COR-L47 (cell line): Measurements from ENCODE around the gene PCMT1.
"Not testable (repeated sequence)": the region's sequence is repeated elsewhere in the genome, so short reads cannot be mapped to it uniquely, and the experiment has no call there.

ENCODE experiments used
- DNase-seq: peaks from one replicate; lab custom pipeline; 2025; lab: John Stamatoyannopoulos, UW

PCMT1 gene

DNA sequence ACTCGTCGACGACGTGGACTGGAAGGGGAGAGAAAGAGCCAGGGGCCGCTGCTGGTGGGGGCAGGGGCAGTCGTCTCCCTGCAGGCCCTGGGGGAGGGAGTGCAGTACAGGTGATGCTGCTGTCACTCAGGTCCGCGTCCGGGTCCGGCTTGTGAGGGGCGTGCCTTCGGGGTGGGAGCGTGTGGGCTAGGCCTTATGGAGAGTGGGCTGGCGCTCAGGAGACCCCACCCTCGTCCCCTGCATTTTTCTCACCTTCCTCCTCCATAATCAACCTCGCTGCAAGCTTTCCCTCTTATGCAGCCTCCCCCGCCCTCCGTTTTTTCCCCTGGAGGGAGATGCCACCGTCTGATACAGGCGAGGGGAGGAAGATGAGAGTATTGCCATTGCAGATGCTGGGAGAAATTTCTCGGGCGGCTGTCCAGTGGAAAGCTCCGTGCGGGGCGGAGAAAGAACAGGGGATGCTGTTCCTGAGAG, 632 bp downstream of the PCMT1 start:
- DNase-seq: peak; percentile 35

DNA sequence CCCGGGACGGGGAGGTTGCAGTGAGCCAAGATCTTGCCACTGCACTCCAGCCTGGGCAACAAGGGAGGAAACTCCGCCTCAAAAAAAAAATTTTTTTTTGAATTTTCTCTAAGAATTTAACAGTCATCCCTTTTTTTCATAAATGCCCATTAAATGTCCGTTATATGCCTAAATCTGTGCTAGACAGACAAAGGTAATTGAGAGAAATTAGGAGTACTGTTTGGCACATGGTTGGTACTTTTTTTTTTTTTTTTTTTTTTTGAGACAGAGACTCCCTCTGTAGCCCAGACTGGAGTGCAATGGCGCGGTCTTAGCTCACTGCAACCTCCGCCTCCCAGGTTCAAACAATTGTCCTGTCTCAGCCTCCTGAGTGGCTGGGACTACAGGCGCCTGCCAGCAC, 1.7 kb downstream of the PCMT1 start:
- no peak for DNase-seq

- DNase-seq: not testable (repeated sequence)
Observed at GRCh38 chr6:149751920-149752319, 2.4 kb downstream of the PCMT1 start.

DNA sequence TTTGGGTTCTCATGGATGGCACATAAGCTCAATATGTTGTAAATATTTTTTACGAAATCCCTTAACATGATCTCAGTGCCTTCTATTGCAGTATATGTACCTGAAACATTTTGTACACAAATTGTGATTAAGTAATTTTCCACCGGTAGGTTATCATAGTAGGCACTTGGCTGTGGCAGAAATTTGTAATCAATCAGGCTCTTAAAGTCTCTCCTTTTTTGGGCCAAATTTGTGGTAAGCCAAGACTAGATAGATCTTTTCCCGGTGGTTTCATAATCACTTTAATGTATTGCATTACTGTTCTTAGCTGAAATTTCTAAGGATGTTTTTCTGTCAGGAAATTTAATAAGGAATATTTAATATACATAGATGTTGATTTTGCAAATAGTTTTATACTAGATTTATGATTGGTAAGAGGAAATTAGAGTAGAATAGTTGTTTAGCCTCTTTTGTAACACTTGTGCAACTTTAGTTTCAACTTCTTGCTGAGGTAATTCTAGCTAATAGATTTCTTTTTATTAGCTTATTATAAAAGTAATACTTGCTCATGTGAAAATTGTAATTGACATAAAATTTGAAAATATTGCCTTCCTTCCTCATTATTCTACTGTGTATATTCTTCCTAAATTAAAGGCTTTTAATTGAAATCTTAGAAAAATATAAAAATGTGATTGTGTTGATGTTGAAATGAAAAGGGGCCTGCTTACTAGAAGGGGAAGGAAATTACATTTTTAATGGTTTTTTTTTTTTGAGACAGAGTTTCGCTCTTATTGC, 3.2 kb downstream of the PCMT1 start:
- DNase-seq: no peak

- not testable (repeated sequence) for DNase-seq
Observed at GRCh38 chr6:149753374-149753637, 3.8 kb downstream of the PCMT1 start.

GRCh38 chr6:149754548-149754947, 5.0 kb downstream of the PCMT1 start:
- no peak for DNase-seq

GRCh38 chr6:149755300-149756260, 6.0 kb downstream of the PCMT1 start:
- no peak for DNase-seq

DNA sequence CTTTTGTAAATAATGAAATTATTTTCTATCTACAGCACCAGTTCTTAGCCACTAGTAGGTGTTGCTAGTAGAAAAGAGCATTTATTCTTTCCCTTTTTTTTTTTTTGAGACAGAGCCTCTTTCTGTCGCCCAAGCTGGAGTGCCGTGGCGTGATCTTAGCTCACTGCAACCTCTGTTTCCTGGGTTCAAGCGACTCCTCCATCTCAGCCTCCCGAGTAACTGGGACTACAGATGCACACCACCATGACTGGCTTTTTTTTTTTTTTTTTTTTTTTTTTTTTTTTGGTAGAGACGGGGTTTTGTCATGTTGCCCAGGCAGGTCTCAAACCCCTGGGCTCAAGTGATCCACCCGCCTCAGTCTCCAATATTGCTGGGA, 6.7 kb downstream of the PCMT1 start:
- DNase-seq: no peak

GRCh38 chr6:149761438-149761837, 11.9 kb downstream of the PCMT1 start:
- DNase-seq: no peak

DNA sequence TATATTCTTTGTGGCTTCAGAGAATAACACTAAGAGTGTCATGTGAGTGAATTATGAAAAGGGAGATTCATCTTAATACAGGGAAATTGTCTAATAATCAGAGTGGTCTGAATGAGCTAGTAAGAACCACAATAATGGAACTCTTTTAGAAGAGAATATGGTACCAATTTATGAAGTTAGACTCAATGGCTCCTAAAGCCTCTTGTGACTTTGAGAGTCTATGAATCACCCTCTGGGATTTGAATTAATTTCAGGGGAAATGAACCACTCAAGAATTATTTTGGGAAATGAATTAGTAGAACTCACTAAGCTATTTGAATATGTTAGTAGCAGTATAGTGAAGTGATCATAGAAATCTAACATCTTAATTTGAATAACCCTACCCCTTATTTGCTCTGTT, 14.3 kb downstream of the PCMT1 start:
- DNase-seq: no peak

GRCh38 chr6:149766156-149766769, 16.7 kb downstream of the PCMT1 start:
- no peak for DNase-seq

DNA sequence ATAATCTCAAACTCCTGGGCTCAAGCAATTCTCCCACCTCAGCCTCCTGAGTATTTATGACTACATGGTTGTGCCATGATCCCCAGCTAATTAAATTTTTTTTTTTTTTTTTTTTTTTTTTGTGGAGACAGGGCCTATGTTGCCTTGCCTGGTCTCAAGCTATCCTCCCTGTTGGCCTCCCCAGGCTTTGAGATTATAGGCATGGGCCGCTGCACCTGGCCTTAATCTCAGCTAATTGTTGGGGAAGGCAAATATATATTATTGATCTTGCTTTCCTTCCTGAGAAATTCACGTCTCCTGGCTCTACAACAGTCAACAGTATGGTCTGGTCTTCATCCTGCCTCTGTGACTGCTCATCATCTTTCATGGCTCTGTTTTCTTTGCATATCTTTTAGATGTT, 20.1 kb downstream of the PCMT1 start:
- DNase-seq: no peak

DNA sequence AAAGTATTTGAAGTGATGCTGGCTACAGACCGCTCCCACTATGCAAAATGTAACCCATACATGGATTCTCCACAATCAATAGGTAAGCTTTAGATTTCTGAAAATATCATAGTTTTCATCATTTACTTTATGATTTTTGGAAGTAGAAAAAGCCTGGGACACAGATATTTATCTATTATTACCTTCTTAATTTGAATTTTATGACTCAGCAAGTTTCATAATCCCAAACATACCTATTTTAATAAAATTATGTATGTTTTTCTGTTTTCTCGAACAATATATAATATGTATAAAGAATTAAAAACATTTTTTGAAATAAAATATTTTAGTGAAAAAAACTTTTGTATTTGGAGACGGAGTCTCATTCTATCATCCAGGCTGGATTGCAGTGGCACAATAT, 21.6 kb downstream of the PCMT1 start:
- no peak for DNase-seq

DNA sequence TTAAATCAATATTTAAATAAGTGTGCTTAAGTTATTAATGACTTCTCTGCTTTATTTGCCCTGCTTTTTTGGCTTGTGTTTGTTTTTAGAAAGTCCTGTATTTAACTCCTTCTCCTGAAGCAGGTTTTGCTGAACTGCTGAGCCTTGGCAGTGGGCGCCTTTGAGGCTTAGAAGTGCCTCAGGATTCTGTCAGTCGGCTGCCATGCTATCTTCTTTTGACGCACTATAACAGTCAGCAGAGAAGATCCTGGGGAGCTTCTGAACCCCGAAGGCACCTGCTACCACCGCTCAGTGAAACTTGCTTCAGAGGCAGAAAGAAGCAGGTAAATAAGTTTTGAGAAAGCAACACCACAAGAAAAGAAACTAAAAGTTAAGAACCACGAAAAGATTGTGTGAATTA, 22.4 kb downstream of the PCMT1 start:
- DNase-seq: no peak

GRCh38 chr6:149777624-149778023, 28.1 kb downstream of the PCMT1 start:
- DNase-seq: no peak

DNA sequence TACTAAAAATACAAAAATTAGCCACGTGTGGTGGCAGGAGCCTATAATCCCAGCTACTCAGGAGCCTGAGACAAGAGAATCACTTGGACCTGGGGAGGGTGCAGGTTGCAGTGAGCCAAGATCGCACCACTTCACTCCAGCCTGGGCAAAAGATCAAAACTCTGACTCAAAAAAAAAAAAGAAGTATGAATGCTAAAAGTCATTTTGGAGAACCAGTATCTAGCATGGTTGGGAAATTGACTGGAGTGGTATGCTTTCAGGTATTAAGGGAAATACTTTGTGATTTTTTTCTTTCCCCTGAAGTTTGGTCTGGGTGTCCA, 30.1 kb downstream of the PCMT1 start:
- DNase-seq: no peak

DNA sequence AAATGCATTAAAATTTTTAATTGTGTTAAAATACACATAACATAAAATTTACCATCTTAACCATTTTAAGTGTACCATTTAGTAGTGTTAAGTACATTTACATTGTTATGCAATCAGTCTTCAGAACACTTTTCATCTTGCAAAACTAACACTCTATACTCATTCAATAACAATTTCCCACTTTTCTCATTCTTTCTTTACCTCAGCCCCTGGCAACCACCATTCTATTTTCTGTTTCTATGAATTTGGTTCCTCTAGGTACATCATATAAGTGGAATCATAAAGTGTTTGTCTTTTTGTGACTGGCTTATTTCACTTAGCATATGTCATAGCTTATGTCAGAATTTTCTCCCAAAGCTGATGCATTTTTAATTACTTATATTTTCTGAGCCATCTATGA, 32.2 kb downstream of the PCMT1 start:
- no peak for DNase-seq

DNA sequence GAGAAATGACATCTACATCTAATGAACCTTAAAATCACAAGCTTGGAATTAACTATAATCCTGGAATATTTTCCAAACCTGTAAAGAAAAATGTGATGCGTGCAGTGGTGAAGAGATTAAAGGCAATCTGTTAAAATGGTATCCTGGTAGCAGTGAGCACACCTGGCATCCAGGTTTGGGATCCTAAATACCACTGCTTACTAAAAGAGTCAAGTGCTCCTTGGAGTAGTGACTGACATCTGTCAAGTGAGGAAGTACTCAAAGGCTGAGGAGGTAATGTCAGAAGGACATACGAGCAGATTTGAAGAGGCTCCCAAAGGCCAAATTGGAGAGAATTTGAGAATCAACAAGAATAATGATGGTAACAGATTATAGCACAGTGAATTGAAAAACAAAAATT, 32.8 kb downstream of the PCMT1 start:
- DNase-seq: no peak

- no peak for DNase-seq
Observed at GRCh38 chr6:149783551-149783950, 34.0 kb downstream of the PCMT1 start.

- DNase-seq: no peak
Observed at GRCh38 chr6:149806127-149806526, 56.6 kb downstream of the PCMT1 start.

- no peak for DNase-seq
Observed at GRCh38 chr6:149809798-149810197, 60.3 kb downstream of the PCMT1 start.

- no peak for DNase-seq
Observed at GRCh38 chr6:149813351-149813750, 63.8 kb downstream of the PCMT1 start.

- no peak for DNase-seq
Observed at GRCh38 chr6:149815788-149816187, 66.2 kb downstream of the PCMT1 start.
